Keratinocyte (primary cell): Measurements from ENCODE around the gene SORL1. TPM values are rescaled to one million over a fixed set of nuclear protein-coding genes. Genes with fewer than 3 reads are reported as not detected.

Experiments used
- DNase-seq: peaks from one replicate; pipeline ENCODE4 v3.0.0-alpha.2; 2011; ENCODE audit warnings: low read depth, missing footprints, low spot score
- FAIRE-seq: peaks from 2 replicates; lab custom pipeline; 2011; peaks lifted over from hg19 to GRCh38; lab: Jason Lieb, UNC
- H2AFZ ChIP-seq: 2 replicates; pipeline ENCODE4 v1.6.0; 2012; ENCODE audit warnings: low read length, control low read depth, inconsistent platforms; ENCODE audit not compliant: control insufficient read depth
- H3K27ac ChIP-seq: 2 replicates; pipeline ENCODE4 v1.5.1; 2011; ENCODE audit warnings: low read length; ENCODE audit not compliant: control insufficient read depth, insufficient read depth
- H3K27me3 ChIP-seq: 3 replicates; pipeline ENCODE4 v1.6.0; 2011; ENCODE audit warnings: low read length; ENCODE audit not compliant: control insufficient read depth, insufficient read depth; ENCODE audit errors: extremely low read depth
- H3K36me3 ChIP-seq, 2 experiments: 2 replicates in 1 of 2; 3 replicates in 1 of 2; pipeline ENCODE4 v1.5.1; 2011; ENCODE audit warnings: low read length in 2 of 2, mild to moderate bottlenecking in 1 of 2; ENCODE audit not compliant: control insufficient read depth in 2 of 2, insufficient read depth in 2 of 2; ENCODE audit errors: extremely low read depth in 1 of 2
- H3K4me1 ChIP-seq: 3 replicates; pipeline ENCODE4 v1.5.1; 2011; ENCODE audit warnings: low read length; ENCODE audit not compliant: control insufficient read depth, insufficient read depth; ENCODE audit errors: extremely low read depth
- H3K4me2 ChIP-seq: 3 replicates; pipeline ENCODE4 v1.6.0; 2011; ENCODE audit warnings: low read depth, low read length; ENCODE audit not compliant: control insufficient read depth, insufficient read depth; ENCODE audit errors: extremely low read depth
- H3K4me3 ChIP-seq, 3 experiments: fragments of 200-600 bp in 1 of 3; sonication (generic) in 1 of 3; 2 replicates in 2 of 3; 3 replicates in 1 of 3; pipeline ENCODE4 v1.5.1; 2011 to 2016; ENCODE audit warnings: low read length in 3 of 3, mild to moderate bottlenecking in 3 of 3, control low read depth in 2 of 3, inconsistent platforms in 1 of 3, low read depth in 1 of 3, mixed read lengths in 1 of 3, mixed run types in 1 of 3, moderate library complexity in 1 of 3; ENCODE audit not compliant: control insufficient read depth in 2 of 3, insufficient read depth in 2 of 3; ENCODE audit errors: extremely low read depth in 1 of 3
- H3K79me2 ChIP-seq: 2 replicates; pipeline ENCODE4 v1.6.0; 2012; ENCODE audit warnings: low read length; ENCODE audit not compliant: control insufficient read depth, insufficient read depth
- H3K9ac ChIP-seq: 3 replicates; pipeline ENCODE4 v1.6.0; 2011; ENCODE audit warnings: low read length; ENCODE audit not compliant: control insufficient read depth, insufficient read depth; ENCODE audit errors: extremely low read depth
- H3K9me1 ChIP-seq: 3 replicates; pipeline ENCODE4 v1.6.0; 2011; ENCODE audit warnings: low read length; ENCODE audit not compliant: control insufficient read depth, insufficient read depth; ENCODE audit errors: extremely low read depth
- H3K9me3 ChIP-seq: 2 replicates; pipeline ENCODE4 v1.5.1; 2012; ENCODE audit warnings: low read depth, low read length; ENCODE audit not compliant: control insufficient read depth
- H4K20me1 ChIP-seq: 3 replicates; pipeline ENCODE4 v1.6.0; 2011; ENCODE audit warnings: low read length; ENCODE audit not compliant: control insufficient read depth, insufficient read depth; ENCODE audit errors: extremely low read depth
- CTCF ChIP-seq, 3 experiments: IDR thresholded peaks in 1 of 3; conservative IDR thresholded peaks in 1 of 3; optimal IDR thresholded peaks in 1 of 3; 2 replicates in 2 of 3; 3 replicates in 1 of 3; pipeline versions ENCODE3 to v1.5.1; 2011; ENCODE audit warnings: low read length in 3 of 3, mild to moderate bottlenecking in 3 of 3, moderate library complexity in 2 of 3, control low read depth in 1 of 3, inconsistent platforms in 1 of 3; ENCODE audit not compliant: insufficient read depth in 2 of 3; ENCODE audit errors: extremely low read depth in 1 of 3
- EZH2 ChIP-seq: IDR thresholded peaks from one replicate; pipeline ENCODE4 v1.6.1; 2012; ENCODE audit warnings: inconsistent platforms, mild to moderate bottlenecking, low read length, moderate library complexity
- dilution Hi-C: fragments of 300-500 bp; cut with MboI; formaldehyde crosslinking; loops from one replicate; pipeline ENCODE4 v1.7.0; 2020; ENCODE audit warnings: low sequenced_read_pairs; ENCODE audit not compliant: extremely low pct_ligation_motif_present
- polyA plus RNA-seq, 5 experiments: library from polyadenylated mRNA; depleted of rRNA in 3 of 5; stranded (reverse) in 3 of 5; stranded (forward) in 1 of 5; unstranded in 1 of 5; fragments of >200 nt; gene quantifications; 1 replicate in 1 of 5; 2 replicates in 3 of 5; 3 replicates in 1 of 5; pipeline versions ENCODE4 v1.2.1 to v1.2.3, GENCODE V29; 2011 to 2012; ENCODE audit warnings: missing spikeins in 2 of 5, low read depth in 1 of 5, low replicate concordance in 1 of 5

SORL1 gene
- polyA plus RNA-seq, 1 donor (not counting 4 experiments of a cell fraction or from before 2014, with no cell fraction given) = 38.9 TPM

DNA sequence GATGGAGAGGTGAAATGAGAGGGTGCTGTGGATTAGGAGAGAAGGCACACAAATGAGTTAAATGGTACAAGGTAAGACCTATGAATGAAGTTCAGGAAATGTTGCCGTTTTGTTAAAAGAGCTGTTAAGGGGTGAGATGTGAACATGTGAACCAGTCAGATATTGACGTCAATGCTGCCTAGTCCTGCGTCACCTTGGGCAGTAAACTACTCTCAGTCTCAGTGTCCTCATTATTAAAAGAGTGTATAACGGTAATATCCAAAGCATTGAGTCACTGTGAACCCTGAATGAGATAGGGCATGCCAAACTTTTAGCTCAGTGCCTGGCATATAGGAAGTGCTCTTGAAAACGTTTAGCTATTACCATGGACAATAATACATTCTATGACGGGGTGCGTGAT is 33.1 kb downstream of the SORL1 start:
- H3K4me2 ChIP-seq = no peak overlapping the region
- DNase-seq (no peak), FAIRE-seq (no peak)
- no peak overlapping the region for H2AFZ ChIP-seq
- H3K79me2 ChIP-seq = no peaks in the 10 kb centered on the region
- no peaks in the 10 kb centered on the region for H4K20me1 ChIP-seq
- H3K27me3 ChIP-seq = no peaks in the 10 kb centered on the region
- no peak overlapping the region for H3K9ac ChIP-seq
- H3K36me3 ChIP-seq = peaks cover 0 to 8% of the 10 kb centered on the region in 2 experiments
- no peaks in the 10 kb centered on the region for H3K9me3 ChIP-seq
- peaks cover 10% of the 10 kb centered on the region for H3K4me1 ChIP-seq
- dilution Hi-C loops = no loop called here
- TF ChIP-seq EZH2 (no peak), CTCF (optimal IDR thresholded peaks at IDR 0.05 in 1 of 3, IDR thresholded peaks at IDR 0.05 in 1 of 3, conservative IDR thresholded peaks at IDR 0.05 in 1 of 3; ENCODE audit: extremely low read depth in 1 of 3, insufficient read depth in 2 of 3, low read length in 3 of 3) (no peak)
- H3K4me3 ChIP-seq = no peak overlapping the region
- no peaks in the 10 kb centered on the region for H3K9me1 ChIP-seq
- no peak overlapping the region for H3K27ac ChIP-seq

DNA sequence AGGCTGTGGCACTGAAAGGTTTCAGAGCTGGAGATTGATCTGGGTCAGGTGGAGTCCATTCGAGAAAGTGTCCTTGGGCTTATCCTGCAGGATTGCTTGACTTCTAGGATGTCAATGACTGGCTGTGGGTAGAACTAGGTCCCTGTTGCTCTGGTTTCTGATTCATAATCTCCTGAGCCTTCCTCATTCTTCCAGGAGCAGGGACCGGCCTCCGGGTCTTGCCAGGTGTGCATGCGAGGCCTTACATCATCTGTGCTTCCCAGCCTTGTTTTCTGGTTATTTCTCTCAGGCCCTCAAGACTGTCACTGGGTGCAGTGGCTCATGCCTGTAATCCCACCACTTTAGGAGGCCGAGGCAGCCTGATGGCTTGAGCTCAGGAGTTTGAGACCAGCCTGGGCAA is 33.9 kb downstream of the SORL1 start:
- TF ChIP-seq CTCF (optimal IDR thresholded peaks at IDR 0.05 in 1 of 3, IDR thresholded peaks at IDR 0.05 in 1 of 3, conservative IDR thresholded peaks at IDR 0.05 in 1 of 3; ENCODE audit: extremely low read depth in 1 of 3, insufficient read depth in 2 of 3, low read length in 3 of 3) (no peak), EZH2 (no peak)
- Histone ChIP-seq H3K4me3 (no peak overlapping the region), H3K4me2 (no peak overlapping the region), H2AFZ (no peak overlapping the region), H3K9ac (no peak overlapping the region), H3K9me1 (no peaks in the 10 kb centered on the region), H4K20me1 (no peaks in the 10 kb centered on the region), H3K9me3 (no peaks in the 10 kb centered on the region), H3K79me2 (no peaks in the 10 kb centered on the region), H3K36me3 (peaks cover 0 to 8% of the 10 kb centered on the region in 2 experiments), H3K4me1 (peaks cover 10% of the 10 kb centered on the region), H3K27ac (no peak overlapping the region), H3K27me3 (no peaks in the 10 kb centered on the region)
- no peak for FAIRE-seq
- dilution Hi-C loops = no loop called here
- DNase-seq = no peak
